WTC11 (cell line): ENCODE data around the gene PGAP3. TPM values are rescaled to one million over a fixed set of nuclear protein-coding genes. Genes with fewer than 3 reads are reported as not detected.

ENCODE experiments used
- ATAC-seq: fragments of 200-7000 bp; cut with Tn5 transposase; 2 replicates; pipeline ENCODE4 v1.10.0; 2021; ENCODE audit warnings: mild to moderate bottlenecking, moderate library complexity
- CTCF ChIA-PET: fragments of 300-600 bp; sonication (Branson Sonifier 250); formaldehyde crosslinking; loops from one replicate; lab custom pipeline; 2021; ENCODE audit warnings: antibody characterized with exemption; lab: Charles Lee
- POLR2A ChIA-PET: fragments of 350-600 bp; sonication (Branson Sonifier 250); formaldehyde crosslinking; loops from one replicate; lab custom pipeline; 2021; ENCODE audit warnings: antibody characterized with exemption; lab: Charles Lee
- DNase-seq: peaks from one replicate; pipeline ENCODE4 v3.0.0; 2021; ENCODE audit warnings: low spot score
- H3K27ac Mint-ChIP-seq: 2 replicates; pipeline ENCODE4 v1.8.0; 2021; ENCODE audit warnings: mixed read lengths
- H3K27me3 Mint-ChIP-seq: 2 replicates; pipeline ENCODE4 v1.8.0; 2021; ENCODE audit warnings: low read depth, mild to moderate bottlenecking, moderate library complexity, mixed read lengths
- H3K36me3 Mint-ChIP-seq: 2 replicates; pipeline ENCODE4 v1.8.0; 2021; ENCODE audit warnings: mixed read lengths
- H3K4me1 Mint-ChIP-seq: 2 replicates; pipeline ENCODE4 v1.8.0; 2022; ENCODE audit warnings: mixed read lengths
- H3K4me3 Mint-ChIP-seq: 2 replicates; pipeline ENCODE4 v1.8.0; 2021; ENCODE audit warnings: mild to moderate bottlenecking, moderate library complexity, mixed read lengths
- H3K9me3 Mint-ChIP-seq: 2 replicates; pipeline ENCODE4 v1.8.0; 2021; ENCODE audit warnings: mixed read lengths
- CBFB ChIP-seq: sonication (generic); formaldehyde crosslinking; IDR thresholded peaks from 2 replicates; pipeline ENCODE4 v1.8.1; 2022; ENCODE audit warnings: mild to moderate bottlenecking, low read depth, missing genetic modification reagents
- ELF4 ChIP-seq: sonication (generic); formaldehyde crosslinking; IDR thresholded peaks from 2 replicates; pipeline ENCODE4 v1.8.1; 2022; ENCODE audit warnings: low read depth, mild to moderate bottlenecking, moderate library complexity, missing genetic modification reagents
- EMX1 ChIP-seq: fragments of 250-450 bp; sonication (Bioruptor Pico); IDR thresholded peaks from 2 replicates; pipeline ENCODE4 v1.8.0; 2021; ENCODE audit warnings: mild to moderate bottlenecking
- HMGA2 ChIP-seq: fragments of 250-450 bp; sonication (Bioruptor Pico); IDR thresholded peaks from 2 replicates; pipeline ENCODE4 v1.4.0; 2021; ENCODE audit warnings: mild to moderate bottlenecking, moderate library complexity
- JAZF1 ChIP-seq: fragments of 250-450 bp; sonication (Bioruptor Pico); IDR thresholded peaks from 2 replicates; pipeline ENCODE4 v1.9.0; 2021; ENCODE audit warnings: moderate library complexity, mild to moderate bottlenecking, inconsistent platforms
- NR2C2 ChIP-seq: sonication (generic); formaldehyde crosslinking; IDR thresholded peaks from 2 replicates; pipeline ENCODE4 v1.8.0; 2022; ENCODE audit warnings: mild to moderate bottlenecking, missing genetic modification reagents
- NR3C1 ChIP-seq: sonication (generic); formaldehyde crosslinking; conservative IDR thresholded peaks from 2 replicates; pipeline ENCODE4 v1.8.1; 2023; ENCODE audit warnings: low read depth, mild to moderate bottlenecking, missing genetic modification reagents
- OVOL2 ChIP-seq: fragments of 250-450 bp; sonication (Bioruptor Pico); IDR thresholded peaks from 2 replicates; pipeline ENCODE4 v1.9.0; 2021; ENCODE audit warnings: mild to moderate bottlenecking, borderline replicate concordance
- SMAD3 ChIP-seq: sonication (generic); formaldehyde crosslinking; IDR thresholded peaks from 2 replicates; pipeline ENCODE4 v1.8.0; 2022; ENCODE audit warnings: missing genetic modification reagents, mild to moderate bottlenecking, borderline replicate concordance
- SMAD4 ChIP-seq: sonication (generic); formaldehyde crosslinking; IDR thresholded peaks from 2 replicates; pipeline ENCODE4 v1.8.0; 2022; ENCODE audit warnings: mild to moderate bottlenecking, missing genetic modification reagents
- SP1 ChIP-seq: sonication (generic); formaldehyde crosslinking; conservative IDR thresholded peaks from 2 replicates; pipeline ENCODE4 v1.8.1; 2022; ENCODE audit warnings: missing genetic modification reagents
- ZNF232 ChIP-seq: sonication (generic); formaldehyde crosslinking; IDR thresholded peaks from 2 replicates; pipeline ENCODE4 v1.8.0; 2022; ENCODE audit warnings: mild to moderate bottlenecking, missing genetic modification reagents
- ZNF263 ChIP-seq: sonication (generic); formaldehyde crosslinking; IDR thresholded peaks from 2 replicates; pipeline ENCODE4 v1.8.1; 2022; ENCODE audit warnings: low read depth, mild to moderate bottlenecking, moderate library complexity, missing genetic modification reagents
- total RNA-seq: library from RNA; stranded (reverse); gene quantifications from 3 replicates; pipeline ENCODE4 v1.2.3, GENCODE V29; 2021
- TF ChIP-seq, protein P1 (sequence below): sonication (generic); formaldehyde crosslinking; IDR thresholded peaks from 2 replicates; pipeline ENCODE4 v1.8.0; 2022; ENCODE audit warnings: mild to moderate bottlenecking, missing genetic modification reagents
- TF ChIP-seq, protein P2 (sequence below): fragments of 250-450 bp; sonication (Bioruptor Pico); IDR thresholded peaks from 2 replicates; pipeline ENCODE4 v1.9.0; 2021; ENCODE audit warnings: mild to moderate bottlenecking
- TF ChIP-seq, protein P3 (sequence below): fragments of 250-450 bp; sonication (Bioruptor Pico); IDR thresholded peaks from 2 replicates; pipeline ENCODE4 v1.9.0; 2021; ENCODE audit warnings: mild to moderate bottlenecking, borderline replicate concordance
- TF ChIP-seq, protein P4 (sequence below): sonication (generic); formaldehyde crosslinking; IDR thresholded peaks from 2 replicates; pipeline ENCODE4 v1.8.0; 2022; ENCODE audit warnings: mild to moderate bottlenecking, missing genetic modification reagents
- TF ChIP-seq, protein P5 (sequence below): sonication (generic); formaldehyde crosslinking; IDR thresholded peaks from 2 replicates; pipeline ENCODE4 v1.8.0; 2023; ENCODE audit warnings: mild to moderate bottlenecking, missing genetic modification reagents
- TF ChIP-seq, protein P6 (sequence below): sonication (generic); formaldehyde crosslinking; IDR thresholded peaks from 2 replicates; pipeline ENCODE4 v1.8.1; 2023; ENCODE audit warnings: mild to moderate bottlenecking, missing genetic modification reagents

PGAP3 gene
- total RNA-seq, 1 experiment from 2014 or later: 24.9 TPM

DNA sequence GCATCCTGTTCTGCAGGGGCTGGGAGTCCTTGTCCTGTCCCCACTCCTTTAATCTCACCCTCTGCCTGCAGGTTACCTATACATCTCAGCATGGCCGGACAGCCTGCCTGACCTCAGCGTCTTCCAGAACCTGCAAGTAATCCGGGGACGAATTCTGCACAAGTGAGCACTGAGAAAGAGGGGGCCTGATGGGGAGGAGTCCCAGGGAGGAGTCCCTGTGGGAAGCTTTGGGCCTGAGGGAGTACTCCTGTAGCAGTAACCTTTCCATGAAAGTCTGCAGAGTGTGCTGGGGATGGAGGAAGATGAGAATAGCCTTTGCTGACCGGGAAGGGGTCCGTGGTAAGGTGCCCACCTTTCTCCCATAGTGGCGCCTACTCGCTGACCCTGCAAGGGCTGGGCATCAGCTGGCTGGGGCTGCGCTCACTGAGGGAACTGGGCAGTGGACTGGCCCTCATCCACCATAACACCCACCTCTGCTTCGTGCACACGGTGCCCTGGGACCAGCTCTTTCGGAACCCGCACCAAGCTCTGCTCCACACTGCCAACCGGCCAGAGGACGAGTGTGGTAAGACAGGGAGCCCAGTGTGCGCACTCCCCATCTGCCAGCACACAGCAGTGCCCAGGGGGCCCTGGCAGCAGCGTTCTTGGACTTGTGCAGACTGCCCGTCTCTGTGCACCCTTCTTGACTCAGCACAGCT is 27.7 kb upstream of the PGAP3 start:
- Mint-ChIP-seq H3K27ac (no peak overlapping the region), H3K4me1 (no peaks in the 10 kb centered on the region), H3K9me3 (no peaks in the 10 kb centered on the region), H3K27me3 (no peaks in the 10 kb centered on the region), H3K4me3 (no peak overlapping the region), H3K36me3 (peaks cover 58% of the 10 kb centered on the region)
- TF ChIP-seq SMAD3 (CRISPR knock-in tag) (no peak), ZNF263 (CRISPR knock-in tag) (peak; percentile 16; the same call in 1 of the 2 replicates)
- ChIA-PET CTCF (interaction anchor here (1.0 to 1.4 kb wide), 3 partner anchors 11 to 265 kb away, joined by 3 to 6 read pairs (median 4); partner anchors contain the start of gene PSMD3), POLR2A (interaction anchor here (1.0 kb wide), 1 partner anchor 314 kb away, joined by 3 read pairs; no protein-coding TSS in a partner anchor)
- no peak for DNase-seq
- no peak; the same call in 1 of the 2 replicates for ATAC-seq

DNA sequence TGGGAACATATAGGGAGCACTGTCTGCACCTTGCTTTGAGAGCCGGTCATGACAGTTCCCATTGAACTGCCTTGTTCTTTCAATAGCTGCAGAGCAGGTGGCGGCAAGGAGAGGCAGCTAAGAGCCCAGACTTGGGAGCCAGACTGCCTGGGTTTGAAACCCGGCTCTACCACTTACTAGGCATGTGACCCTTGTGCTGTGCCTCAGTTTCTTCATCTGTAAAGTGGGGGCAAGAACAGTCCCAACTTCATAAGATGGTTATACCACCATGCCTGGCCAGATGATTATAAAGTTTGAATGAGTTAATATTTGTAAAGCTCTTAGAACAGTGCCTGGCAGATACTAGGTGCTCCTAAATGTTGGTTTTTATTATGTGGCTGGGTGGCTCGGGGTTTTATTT is 26.4 kb upstream of the PGAP3 start:
- H3K36me3 Mint-ChIP-seq: peaks cover 56% of the 10 kb centered on the region
- no peak overlapping the region for H3K27ac Mint-ChIP-seq
- CTCF ChIA-PET: no interaction called here
- no peak for TF ChIP-seq HMGA2 (CRISPR knock-in tag)
- no peak for TF ChIP-seq EMX1 (CRISPR knock-in tag)
- TF ChIP-seq ZNF263 (CRISPR knock-in tag): no peak
- TF ChIP-seq JAZF1 (CRISPR knock-in tag): no peak
- TF ChIP-seq CBFB (CRISPR knock-in tag): no peak
- TF ChIP-seq, protein P1, sequence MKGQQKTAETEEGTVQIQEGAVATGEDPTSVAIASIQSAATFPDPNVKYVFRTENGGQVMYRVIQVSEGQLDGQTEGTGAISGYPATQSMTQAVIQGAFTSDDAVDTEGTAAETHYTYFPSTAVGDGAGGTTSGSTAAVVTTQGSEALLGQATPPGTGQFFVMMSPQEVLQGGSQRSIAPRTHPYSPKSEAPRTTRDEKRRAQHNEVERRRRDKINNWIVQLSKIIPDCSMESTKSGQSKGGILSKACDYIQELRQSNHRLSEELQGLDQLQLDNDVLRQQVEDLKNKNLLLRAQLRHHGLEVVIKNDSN (CRISPR knock-in tag): no peak
- no peak for TF ChIP-seq OVOL2 (CRISPR knock-in tag)
- TF ChIP-seq ELF4 (CRISPR knock-in tag): no peak
- TF ChIP-seq, protein P2, sequence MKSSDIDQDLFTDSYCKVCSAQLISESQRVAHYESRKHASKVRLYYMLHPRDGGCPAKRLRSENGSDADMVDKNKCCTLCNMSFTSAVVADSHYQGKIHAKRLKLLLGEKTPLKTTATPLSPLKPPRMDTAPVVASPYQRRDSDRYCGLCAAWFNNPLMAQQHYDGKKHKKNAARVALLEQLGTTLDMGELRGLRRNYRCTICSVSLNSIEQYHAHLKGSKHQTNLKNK (CRISPR knock-in tag): no peak
- TF ChIP-seq, protein P3, sequence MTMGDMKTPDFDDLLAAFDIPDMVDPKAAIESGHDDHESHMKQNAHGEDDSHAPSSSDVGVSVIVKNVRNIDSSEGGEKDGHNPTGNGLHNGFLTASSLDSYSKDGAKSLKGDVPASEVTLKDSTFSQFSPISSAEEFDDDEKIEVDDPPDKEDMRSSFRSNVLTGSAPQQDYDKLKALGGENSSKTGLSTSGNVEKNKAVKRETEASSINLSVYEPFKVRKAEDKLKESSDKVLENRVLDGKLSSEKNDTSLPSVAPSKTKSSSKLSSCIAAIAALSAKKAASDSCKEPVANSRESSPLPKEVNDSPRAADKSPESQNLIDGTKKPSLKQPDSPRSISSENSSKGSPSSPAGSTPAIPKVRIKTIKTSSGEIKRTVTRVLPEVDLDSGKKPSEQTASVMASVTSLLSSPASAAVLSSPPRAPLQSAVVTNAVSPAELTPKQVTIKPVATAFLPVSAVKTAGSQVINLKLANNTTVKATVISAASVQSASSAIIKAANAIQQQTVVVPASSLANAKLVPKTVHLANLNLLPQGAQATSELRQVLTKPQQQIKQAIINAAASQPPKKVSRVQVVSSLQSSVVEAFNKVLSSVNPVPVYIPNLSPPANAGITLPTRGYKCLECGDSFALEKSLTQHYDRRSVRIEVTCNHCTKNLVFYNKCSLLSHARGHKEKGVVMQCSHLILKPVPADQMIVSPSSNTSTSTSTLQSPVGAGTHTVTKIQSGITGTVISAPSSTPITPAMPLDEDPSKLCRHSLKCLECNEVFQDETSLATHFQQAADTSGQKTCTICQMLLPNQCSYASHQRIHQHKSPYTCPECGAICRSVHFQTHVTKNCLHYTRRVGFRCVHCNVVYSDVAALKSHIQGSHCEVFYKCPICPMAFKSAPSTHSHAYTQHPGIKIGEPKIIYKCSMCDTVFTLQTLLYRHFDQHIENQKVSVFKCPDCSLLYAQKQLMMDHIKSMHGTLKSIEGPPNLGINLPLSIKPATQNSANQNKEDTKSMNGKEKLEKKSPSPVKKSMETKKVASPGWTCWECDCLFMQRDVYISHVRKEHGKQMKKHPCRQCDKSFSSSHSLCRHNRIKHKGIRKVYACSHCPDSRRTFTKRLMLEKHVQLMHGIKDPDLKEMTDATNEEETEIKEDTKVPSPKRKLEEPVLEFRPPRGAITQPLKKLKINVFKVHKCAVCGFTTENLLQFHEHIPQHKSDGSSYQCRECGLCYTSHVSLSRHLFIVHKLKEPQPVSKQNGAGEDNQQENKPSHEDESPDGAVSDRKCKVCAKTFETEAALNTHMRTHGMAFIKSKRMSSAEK (CRISPR knock-in tag): no peak
- H3K27me3 Mint-ChIP-seq: no peaks in the 10 kb centered on the region
- POLR2A ChIA-PET: no interaction called here
- H3K4me1 Mint-ChIP-seq: no peaks in the 10 kb centered on the region
- ATAC-seq (no peak), DNase-seq (no peak)
- no peaks in the 10 kb centered on the region for H3K9me3 Mint-ChIP-seq
- no peak overlapping the region for H3K4me3 Mint-ChIP-seq

DNA sequence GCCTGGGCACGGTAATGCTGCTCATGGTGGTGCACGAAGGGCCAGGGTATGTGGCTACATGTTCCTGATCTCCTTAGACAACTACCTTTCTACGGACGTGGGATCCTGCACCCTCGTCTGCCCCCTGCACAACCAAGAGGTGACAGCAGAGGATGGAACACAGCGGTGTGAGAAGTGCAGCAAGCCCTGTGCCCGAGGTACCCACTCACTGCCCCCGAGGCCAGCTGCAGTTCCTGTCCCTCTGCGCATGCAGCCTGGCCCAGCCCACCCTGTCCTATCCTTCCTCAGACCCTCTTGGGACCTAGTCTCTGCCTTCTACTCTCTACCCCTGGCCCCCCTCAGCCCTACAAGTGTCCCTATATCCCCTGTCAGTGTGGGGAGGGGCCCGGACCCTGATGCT is 24.0 kb upstream of the PGAP3 start:
- no peak for DNase-seq
- H3K4me3 Mint-ChIP-seq: no peak overlapping the region
- peaks cover 63% of the 10 kb centered on the region for H3K36me3 Mint-ChIP-seq
- 0 out of 2 replicates have a peak overlapping the region, but pooled peaks have one; percentile 5 for H3K27ac Mint-ChIP-seq
- CTCF ChIA-PET: interaction anchor here (1.7 kb wide), 1 partner anchor 90 kb away, joined by 6 read pairs; no protein-coding TSS in a partner anchor
- no peaks in the 10 kb centered on the region for H3K27me3 Mint-ChIP-seq
- no peaks in the 10 kb centered on the region for H3K4me1 Mint-ChIP-seq
- H3K9me3 Mint-ChIP-seq: no peaks in the 10 kb centered on the region
- POLR2A ChIA-PET: no interaction called here
- no peak for ATAC-seq
- TF ChIP-seq SP1 (CRISPR knock-in tag): no peak
- TF ChIP-seq NR3C1 (CRISPR knock-in tag): no peak
- TF ChIP-seq, protein P4, sequence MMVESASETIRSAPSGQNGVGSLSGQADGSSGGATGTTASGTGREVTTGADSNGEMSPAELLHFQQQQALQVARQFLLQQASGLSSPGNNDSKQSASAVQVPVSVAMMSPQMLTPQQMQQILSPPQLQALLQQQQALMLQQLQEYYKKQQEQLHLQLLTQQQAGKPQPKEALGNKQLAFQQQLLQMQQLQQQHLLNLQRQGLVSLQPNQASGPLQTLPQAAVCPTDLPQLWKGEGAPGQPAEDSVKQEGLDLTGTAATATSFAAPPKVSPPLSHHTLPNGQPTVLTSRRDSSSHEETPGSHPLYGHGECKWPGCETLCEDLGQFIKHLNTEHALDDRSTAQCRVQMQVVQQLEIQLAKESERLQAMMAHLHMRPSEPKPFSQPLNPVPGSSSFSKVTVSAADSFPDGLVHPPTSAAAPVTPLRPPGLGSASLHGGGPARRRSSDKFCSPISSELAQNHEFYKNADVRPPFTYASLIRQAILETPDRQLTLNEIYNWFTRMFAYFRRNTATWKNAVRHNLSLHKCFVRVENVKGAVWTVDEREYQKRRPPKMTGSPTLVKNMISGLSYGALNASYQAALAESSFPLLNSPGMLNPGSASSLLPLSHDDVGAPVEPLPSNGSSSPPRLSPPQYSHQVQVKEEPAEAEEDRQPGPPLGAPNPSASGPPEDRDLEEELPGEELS (CRISPR knock-in tag): no peak
- no peak for TF ChIP-seq SMAD4
- TF ChIP-seq, protein P5, sequence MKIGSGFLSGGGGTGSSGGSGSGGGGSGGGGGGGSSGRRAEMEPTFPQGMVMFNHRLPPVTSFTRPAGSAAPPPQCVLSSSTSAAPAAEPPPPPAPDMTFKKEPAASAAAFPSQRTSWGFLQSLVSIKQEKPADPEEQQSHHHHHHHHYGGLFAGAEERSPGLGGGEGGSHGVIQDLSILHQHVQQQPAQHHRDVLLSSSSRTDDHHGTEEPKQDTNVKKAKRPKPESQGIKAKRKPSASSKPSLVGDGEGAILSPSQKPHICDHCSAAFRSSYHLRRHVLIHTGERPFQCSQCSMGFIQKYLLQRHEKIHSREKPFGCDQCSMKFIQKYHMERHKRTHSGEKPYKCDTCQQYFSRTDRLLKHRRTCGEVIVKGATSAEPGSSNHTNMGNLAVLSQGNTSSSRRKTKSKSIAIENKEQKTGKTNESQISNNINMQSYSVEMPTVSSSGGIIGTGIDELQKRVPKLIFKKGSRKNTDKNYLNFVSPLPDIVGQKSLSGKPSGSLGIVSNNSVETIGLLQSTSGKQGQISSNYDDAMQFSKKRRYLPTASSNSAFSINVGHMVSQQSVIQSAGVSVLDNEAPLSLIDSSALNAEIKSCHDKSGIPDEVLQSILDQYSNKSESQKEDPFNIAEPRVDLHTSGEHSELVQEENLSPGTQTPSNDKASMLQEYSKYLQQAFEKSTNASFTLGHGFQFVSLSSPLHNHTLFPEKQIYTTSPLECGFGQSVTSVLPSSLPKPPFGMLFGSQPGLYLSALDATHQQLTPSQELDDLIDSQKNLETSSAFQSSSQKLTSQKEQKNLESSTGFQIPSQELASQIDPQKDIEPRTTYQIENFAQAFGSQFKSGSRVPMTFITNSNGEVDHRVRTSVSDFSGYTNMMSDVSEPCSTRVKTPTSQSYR: no peak
- no peak for TF ChIP-seq NR2C2 (CRISPR knock-in tag)
- TF ChIP-seq ZNF232 (CRISPR knock-in tag): no peak
- TF ChIP-seq, protein P6, sequence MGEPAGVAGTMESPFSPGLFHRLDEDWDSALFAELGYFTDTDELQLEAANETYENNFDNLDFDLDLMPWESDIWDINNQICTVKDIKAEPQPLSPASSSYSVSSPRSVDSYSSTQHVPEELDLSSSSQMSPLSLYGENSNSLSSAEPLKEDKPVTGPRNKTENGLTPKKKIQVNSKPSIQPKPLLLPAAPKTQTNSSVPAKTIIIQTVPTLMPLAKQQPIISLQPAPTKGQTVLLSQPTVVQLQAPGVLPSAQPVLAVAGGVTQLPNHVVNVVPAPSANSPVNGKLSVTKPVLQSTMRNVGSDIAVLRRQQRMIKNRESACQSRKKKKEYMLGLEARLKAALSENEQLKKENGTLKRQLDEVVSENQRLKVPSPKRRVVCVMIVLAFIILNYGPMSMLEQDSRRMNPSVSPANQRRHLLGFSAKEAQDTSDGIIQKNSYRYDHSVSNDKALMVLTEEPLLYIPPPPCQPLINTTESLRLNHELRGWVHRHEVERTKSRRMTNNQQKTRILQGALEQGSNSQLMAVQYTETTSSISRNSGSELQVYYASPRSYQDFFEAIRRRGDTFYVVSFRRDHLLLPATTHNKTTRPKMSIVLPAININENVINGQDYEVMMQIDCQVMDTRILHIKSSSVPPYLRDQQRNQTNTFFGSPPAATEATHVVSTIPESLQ (CRISPR knock-in tag): no peak
